Left hindlimb (tissue), 1 donor: Measurements from ENCODE around the gene ENTPD6.
"Not testable (repeated sequence)": the region's sequence is repeated elsewhere in the genome, so short reads cannot be mapped to it uniquely, and the experiment has no call there.

ENCODE experiments used
- DNase-seq: peaks from one replicate; pipeline ENCODE4 v3.0.0-alpha.2; 2018

ENTPD6 gene

DNA sequence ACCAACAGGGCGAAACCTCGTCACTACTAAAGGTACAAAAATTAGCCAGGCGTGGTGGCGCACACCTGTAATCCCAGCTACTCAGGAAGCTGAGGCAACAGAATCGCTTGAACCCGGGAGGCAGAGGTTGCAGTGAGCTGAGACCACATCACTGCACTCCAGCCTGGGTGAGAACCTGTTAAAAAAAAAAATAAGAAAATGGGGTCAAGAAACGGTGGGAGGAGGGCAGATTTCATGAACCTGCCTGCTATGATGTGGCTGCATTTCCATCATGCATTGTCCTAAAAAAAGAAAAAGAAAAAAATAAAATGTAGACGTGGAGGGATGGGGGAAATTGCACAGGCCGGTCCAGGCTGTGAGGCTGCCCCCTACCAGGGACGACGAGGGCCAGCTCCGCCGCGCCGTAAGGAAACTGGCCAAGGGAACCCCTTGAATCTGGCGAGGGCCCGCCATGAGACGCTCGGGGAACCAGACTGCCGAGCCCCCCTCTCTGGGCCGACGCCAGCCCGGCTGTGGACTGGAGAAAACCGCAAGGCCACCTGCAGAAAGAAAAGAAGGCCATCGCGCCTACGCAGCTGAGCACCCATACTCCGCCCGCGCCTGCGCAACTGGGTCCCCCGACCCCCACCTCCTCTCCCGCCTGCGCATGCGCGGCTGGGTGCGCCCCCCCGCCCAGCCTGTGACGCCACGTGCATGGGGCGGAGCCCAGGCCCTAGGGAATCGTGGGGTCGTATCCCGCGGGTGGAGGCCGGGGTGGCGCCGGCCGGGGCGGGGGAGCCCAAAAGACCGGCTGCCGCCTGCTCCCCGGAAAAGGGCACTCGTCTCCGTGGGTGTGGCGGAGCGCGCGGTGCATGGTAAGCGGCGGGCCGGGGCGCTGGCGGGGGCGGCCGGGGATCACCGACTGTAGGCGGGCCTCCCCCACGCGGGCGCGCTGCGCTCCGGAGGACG is at the start of gene ENTPD6:
ENTPD6 (plus strand) TSS at position 699 of the 948 bp plus-strand sequence. CDS start 10,825 bp downstream, outside the sequence.
- peak; percentile 94 for DNase-seq

DNA sequence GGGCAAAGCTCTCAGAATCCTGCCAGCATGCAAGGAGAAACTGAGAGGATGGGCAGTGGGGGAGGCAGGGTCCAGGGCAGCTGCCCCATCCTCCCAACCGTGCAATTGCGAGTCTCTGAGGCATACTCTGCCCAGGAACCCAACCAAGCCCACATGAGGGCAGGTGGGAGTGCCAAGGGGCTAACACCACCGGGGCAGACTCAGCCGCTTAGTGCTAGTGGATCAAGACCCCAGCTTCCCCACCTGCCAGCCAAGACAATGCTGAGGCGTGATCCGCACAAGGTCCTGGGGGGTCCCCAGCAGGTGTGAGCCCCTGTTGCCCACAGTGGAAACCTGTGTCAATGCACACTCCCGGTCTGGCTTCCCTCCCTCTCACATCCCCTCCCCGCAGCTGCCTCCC is 48.5 kb upstream of the ENTPD6 start:
- no peak for DNase-seq

DNA sequence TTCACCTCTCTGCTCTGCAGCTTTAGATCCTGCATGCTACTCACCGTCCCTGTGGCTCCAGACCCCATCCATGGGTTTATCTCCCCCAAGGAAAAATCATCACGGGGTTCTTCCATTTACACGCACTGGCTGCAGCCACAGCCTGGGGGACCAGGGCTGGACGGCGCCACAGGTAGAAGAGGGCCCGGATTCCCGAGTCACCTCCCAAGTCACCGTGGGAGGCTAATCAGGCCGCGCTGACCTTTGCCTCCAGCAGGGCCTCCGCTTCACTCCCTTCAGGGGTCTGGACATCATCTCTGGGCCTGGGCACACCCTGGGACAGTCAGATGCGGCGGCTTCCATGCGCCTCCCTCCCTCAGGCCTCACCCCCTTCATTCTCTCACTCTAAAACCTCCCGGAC is 47.8 kb upstream of the ENTPD6 start:
- DNase-seq: no peak

DNA sequence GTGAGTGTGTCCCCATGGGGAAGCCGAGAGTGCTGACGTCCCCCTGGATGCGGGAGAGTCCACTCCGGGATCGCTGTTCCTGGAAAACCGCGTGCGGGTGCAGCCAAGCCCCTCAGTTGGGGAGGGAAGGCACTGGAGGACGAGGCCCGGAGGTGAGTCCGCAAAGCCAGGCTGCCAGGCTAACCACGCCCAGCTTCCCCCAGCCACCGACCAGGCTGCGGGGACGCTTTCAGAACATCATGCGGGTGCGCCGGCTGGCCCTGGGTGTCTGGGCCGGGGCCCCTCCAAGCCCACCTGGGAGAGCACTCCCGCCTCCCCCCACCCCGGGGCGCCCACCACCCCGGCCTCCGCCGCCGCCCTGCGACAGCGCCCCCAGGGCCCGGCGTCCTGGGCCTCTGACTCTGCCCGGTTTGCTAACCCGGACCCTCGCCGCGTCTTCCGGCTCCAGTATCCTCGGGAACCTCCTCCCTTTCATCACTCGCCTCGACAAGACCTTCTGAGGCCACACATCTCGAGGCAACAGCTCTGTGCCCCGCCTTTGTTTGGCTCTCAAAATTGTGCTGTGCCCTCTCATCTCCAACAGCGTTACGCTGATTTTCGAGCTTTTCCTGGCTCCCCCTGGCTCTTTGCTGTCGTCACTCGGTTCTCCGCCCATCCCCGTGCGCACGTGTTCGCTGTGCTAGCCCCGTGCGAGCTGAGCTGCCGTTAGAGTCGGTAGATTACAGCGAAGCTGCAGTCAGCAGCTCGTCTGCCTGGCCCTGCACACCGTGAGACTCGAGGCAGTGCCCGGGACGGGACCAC is 47.1 kb upstream of the ENTPD6 start:
- DNase-seq: peak; percentile 56

DNA sequence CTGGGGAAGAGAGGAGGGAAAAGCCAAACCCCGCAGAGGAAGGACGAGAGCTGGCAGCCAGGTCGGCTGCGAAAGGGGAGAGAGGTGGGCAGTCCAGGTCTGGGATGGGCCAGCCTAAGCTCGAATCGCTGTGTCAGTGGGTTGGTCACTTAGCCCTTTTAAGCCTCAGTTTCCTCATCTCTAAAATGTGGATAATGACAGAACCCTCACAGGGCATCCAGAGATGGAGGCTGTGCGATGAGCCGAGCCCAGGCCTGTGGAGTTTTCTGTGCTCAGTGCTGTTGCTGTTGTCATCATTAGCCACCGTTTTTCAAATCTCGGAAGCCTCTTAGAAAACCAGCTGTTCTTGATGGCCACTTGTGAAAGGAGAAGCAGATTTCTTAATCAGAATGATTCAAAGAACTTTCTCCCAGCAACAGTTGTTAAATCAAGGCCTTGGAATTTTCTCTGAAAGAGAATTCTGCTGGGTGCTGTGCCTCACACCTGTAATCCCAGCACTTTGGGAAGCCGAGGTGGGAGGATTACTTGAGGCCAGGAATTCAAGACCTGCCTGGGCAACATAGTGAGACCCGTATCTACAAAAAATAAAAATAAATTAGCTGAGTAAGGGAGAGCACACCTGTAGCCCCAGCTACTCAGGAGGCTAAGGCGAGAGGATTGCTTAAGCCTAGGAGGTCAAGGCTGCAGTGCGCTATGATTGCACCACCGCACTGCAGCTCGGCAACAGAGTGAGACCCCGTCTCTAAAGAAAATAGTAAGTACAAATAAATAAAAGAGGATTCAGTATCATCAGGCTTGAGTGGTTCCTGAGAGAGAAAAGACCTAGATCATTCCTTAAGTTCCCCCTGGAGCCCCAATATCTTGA is 46.3 kb upstream of the ENTPD6 start:
- DNase-seq: no peak

DNA sequence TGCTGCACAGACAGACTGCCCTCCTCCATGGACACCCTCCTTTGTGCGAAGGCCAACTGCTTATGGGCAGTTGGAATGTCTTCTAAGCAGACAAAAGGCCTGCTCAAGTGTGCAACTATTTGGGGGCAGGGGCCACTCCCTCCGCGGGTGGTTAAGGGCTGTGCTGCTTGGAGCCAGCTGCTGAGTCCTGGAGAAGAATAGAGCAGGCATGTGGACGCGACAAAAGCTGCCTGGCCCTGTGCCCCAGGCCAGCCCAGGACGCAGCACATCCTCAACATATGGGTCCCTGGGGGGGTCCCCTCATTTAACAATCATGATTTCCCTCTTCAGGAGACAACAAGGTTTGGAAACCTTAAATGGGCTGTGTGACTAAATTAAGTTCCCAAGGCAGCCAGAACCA is 45.5 kb upstream of the ENTPD6 start:
- no peak for DNase-seq

DNA sequence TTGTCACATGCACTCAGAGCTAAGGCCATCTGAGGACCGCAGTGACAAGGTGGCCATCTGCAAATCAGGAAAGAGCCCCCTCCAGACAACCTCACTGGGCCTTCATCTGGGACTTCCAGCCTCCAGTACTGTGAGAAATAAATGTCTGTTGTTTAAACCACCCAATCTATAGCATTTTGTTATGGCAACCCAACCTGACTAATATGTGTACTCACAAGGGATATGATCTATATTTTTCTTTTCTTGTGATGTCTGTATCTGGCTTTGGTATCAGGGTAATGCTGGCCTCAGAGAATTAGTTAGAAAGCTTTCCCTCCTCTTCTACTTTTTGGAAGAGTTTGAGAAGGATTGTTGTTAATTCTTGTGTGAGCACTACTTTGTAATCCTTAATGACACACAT is 37.5 kb upstream of the ENTPD6 start:
- no peak for DNase-seq

DNA sequence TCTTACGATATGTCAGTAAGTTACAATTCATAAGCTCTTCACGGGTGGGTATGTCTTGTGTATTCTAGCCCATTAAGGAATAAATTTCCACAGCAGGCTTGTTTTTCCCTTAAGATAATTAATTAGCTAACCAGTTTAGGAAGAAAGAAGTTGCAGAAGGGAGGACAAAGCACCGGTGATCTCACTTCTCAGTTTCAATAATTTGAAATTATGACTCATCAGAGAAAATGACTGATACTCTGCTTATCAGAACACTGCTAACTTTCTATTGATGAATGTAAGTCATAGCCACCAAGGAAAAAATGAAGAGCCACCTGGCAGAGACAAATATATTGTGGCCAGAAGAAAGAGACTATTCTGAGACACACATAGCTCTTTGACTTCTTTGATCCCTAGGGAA is 35.0 kb upstream of the ENTPD6 start:
- DNase-seq: no peak

DNA sequence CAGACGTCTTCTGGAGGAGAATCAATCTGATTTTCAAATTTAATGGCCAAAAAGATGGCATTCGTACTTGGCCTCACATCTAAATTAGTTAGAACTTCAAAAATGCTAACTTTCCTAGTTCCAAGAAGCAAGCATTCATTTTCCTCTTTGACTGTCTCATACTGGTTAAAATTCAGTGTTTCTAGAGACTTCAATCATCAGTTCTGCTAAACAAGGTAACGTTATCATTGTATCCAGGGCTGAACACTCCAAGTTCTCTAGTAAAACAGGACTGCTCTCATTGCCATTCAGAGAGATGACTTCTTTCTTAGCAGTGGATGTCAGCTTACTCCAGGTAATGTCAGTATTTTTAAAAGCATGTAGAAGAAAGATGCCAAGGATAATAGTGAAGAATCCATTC is 34.6 kb upstream of the ENTPD6 start:
- DNase-seq: no peak

DNA sequence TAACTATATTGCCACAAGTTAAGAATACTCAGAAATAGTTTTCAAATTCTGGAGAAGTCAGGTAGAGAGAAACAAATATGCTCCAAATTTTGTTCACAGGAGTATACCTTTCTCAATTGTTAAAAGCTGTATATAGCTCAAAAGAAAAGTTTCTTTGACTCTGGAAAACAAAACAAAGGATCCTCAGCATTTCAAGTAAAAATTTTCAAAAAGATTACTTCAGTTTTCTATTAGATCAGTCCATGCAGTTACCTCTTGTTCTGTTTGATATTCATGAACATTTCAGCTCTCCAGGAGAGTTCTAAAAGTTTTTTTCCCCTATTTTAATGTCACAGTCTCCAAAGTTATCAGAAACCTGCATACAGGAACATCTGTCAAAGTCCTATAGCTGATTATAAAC is 30.4 kb upstream of the ENTPD6 start:
- DNase-seq: no peak

DNA sequence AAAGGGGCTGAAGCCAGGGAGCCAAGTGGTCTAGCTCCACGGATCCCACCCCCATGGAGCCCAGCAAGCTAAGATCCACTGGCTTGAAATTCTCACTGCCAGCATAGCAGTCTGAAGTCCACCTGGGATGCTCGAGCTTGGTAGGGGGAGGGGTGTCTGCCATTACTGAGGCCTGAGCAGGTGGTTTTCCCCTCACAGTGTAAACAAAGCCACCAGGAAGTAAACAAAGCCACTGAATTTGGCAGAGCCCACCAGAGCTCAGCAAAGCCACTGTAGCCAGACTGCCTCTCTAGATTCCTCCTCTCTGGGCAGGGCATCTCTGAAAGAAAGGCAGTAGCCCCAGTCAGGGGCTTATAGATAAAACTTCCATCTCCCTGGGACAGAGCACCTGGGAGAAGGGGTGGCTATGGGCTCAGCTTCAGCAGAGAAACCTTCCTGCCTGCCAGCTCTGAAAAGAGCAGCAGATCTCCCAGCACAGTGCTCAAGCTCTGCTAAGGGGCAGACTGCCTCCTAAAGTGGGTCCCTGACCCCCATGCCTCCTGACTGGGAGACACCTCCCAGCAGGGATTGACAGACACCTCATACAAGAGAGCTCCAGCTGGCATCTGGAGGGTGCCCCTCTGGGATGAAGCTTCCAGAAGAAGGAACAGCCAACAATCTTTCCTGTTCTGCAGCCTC is 29.3 kb upstream of the ENTPD6 start:
- DNase-seq: not testable (repeated sequence)

DNA sequence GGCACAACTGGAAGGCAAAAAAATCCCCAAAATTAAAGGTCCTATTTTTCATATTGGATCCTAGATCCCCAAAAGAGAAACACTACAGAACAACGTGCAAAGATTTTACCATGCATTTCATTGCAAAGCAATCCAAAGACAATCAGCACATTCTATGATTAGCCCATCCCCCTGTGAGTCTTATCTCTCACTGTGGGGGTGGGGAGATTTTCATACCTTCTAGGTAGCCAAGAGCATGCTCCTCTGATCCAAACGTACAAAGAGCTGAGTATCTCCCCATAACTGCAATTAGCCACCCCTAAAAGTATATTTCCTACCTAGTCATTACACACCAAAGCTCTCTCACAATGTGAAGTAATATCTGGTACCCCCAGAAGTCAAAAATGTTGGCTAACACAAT is 22.2 kb upstream of the ENTPD6 start:
- no peak for DNase-seq

DNA sequence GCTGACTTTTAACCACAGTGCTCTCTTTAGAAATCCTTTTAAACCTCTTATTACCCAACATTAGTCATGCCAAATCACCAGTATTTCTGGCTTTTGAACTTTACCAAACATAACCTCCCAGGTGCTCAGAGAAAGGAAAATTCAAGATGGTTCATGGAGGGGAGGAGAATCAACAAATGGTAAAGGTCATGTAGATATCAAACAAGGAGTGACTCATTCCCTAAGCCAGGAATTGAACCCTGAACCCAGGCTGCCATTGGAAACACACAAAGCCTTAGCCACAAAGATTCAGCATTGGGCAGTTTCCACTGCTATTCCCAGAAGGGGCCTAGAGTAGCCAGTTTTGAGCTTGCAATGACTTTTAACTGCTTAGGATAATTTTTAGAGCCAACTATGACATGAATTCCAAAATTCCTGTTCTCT is 21.6 kb upstream of the ENTPD6 start:
- no peak for DNase-seq

DNA sequence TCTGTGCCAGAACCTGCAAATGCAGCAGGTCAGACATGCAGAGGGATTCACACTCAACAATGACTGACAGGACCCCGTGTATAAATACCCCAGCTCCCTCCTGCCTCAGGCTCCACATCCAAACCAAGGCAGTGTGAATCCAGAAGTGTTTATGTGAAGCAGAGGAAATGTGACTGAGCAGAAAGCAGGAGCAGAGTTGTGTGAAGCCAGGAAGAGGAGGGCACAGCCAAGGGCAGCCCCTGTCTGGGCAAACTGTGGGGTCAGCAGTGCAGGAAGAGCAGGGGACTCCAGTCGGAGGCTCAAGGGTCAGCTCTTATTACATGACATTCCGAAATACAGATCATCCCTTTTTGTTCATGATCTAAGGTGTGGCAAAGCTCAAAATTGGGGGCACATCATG is 19.3 kb upstream of the ENTPD6 start:
- no peak for DNase-seq

DNA sequence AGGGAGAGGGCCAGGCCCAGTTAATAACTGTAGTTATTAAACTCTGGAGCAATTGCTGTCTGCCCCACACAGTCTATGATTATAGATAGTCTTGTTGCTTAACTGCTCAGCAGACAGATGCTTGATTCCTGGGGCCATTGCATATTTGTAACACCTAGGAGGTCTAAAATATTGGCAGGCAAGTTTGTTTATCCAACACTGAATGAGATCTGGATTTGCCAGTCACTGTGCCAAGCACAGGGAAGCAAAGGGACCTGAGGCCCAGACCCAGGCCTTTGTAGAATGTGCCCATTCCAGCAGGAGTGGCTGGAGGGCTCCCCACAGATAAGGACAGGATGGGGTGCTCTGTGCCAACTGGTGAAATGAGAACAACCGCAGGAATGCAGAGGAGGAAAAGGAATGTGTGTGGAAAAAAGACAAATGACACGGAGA is 17.6 kb upstream of the ENTPD6 start:
- no peak for DNase-seq

DNA sequence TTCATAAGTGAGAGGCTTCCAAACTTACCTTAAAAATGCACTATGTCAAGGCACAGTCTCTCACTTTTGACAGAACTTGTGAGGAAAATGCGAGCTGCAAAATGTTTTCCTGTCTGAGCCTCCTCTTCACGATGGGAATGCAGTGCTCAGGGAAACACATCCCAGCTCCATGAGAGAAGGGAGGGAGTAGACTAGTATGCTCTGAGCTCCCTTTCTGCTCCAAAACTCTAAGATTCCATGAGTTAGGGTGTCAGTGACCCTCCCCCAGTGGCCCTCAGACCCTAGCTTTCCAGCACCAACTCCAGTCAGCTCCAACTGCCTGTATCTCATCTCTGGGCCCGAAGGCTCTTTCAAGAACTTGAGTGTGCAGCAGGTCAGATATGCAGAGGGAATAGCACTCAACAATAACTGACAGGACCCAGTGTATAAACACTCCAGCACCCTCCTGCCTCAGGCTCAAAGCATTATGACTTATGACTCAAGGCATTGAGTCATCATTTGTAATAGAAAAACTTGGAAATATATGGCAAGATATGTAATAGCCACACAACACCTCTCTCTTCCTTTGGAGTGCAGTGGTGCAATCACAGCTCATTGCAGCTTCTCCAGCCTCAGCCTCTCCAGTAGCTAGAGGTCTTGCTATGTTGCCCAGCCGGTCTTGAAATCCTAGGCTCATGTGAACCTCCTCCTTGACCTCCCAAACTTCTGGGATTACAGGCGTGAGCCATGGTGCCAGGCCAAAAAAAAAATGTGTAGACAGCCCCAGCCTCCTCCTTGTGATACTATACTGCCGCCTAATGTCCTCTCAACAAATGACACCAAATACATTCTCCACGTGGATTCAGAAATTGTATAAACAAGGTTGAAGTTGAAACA is 16.7 kb upstream of the ENTPD6 start:
- no peak for DNase-seq

DNA sequence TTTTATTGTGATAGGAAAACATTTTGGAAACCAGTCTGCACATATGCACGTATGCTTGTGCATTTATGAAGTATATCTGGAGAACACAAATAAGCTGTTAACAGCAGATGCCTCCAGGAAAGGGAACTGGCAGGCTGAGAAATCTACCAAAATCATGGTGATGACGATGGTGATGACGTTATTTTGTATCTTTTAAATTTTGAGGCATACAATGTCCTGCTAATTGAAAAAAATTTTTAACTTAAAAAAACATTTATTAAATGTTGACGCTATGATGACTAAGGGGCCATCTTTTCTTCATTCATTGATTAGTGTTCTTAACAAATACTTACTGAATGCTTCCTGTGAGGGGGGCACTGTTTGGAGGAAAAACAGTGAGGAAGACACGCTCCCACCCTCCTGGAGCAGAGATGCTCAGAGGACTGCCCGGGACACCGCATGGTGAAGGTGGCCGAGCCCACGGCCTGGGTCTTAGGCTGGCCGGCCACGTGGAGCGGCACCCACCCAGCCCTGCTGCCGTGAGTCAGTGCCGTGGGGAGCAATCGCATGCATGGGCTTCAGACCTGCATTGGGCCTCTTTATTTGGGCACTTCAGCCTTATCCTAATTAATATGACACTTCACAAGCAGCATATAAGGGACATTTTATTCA is 15.9 kb upstream of the ENTPD6 start:
- no peak for DNase-seq

DNA sequence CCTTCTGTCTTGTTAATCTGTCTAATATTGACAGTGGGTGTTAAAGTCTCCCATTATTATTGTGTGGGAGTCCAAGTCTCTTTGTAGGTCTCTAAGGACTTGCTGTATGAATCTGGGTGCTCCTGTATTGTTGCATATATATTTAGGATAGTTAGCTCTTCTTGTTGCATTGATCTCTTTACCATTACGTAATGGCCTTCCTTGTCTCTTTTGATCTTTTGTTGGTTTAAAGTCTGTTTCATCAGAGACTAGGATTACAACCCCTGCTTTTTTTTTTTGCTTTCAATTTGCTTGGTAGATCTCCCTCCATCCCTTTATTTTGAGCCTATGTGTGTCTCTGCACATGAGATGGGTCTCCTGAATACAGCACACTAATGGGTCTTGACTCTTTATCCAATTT is 11.1 kb upstream of the ENTPD6 start:
- not testable (repeated sequence) for DNase-seq

DNA sequence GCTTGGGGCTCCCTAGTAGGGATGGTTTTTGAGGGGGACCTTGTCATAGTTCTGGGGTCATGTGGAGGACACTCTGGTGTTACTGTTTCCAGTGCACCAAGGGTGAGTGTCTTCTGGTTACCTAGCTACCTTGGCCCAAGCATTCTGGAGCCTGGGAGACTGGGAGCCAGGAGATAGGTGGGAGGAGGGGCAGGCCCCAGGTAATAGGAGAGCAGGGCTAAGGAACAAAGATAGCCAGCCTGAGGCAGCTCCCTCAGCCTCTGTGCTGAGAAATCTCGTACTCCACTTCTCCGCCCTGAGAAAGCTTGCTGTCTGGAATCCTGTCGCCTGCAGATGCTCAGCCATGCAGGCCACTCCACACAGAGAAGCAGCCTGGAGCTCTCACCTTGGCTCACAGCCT is 8.3 kb upstream of the ENTPD6 start:
- no peak for DNase-seq

DNA sequence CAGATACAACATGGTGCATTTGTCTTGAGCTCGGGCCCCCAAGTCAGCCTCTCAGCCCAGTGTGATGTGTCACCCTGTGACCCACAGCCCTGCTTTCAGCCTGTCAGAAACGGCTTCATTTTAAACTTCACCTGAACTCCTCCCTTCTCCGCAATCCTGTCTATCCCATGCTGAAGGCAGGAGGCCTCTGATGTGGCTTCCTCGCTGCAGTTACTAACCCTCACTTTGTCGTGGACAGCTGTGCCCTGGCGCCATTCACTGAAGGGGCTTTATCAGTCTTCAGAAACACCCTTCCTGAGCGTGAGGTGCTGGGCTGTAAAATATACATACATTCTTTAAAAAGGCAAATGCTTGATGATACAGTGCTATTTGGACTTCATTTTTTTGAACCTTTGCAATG is 7.9 kb upstream of the ENTPD6 start:
- DNase-seq: no peak

DNA sequence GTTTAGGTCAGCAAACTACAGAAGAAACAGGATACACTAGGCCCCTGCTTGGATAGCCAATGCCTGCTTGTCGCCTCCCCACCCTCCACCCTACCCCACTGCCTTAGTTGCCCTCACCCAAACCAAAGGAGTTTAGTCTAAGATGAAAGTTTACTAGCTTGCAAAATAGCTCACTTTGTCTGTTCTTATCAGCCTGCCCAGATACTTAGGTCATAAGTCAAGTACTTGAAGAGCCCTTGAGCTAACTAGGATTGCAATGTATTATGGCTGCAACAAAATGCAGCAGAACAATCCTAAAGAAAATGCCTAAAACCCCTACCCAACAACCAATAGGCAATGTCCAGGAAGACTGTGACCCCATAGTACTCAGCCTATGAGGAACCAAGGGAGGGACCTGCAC is 7.3 kb upstream of the ENTPD6 start:
- DNase-seq: no peak
